HepG2 (cell line): ENCODE results near the gene RGSL1. TPM values are rescaled to one million over a fixed set of nuclear protein-coding genes. Genes with fewer than 3 reads are reported as not detected.

Source experiments
- FLYWCH1 ChIP-seq: sonication (generic); formaldehyde crosslinking; IDR thresholded peaks from 2 replicates; pipeline ENCODE4 v1.8.1; 2023; ENCODE audit warnings: mild to moderate bottlenecking, missing genetic modification reagents
- FOXP1 ChIP-seq, 2 experiments: fragments of 450-650 bp in 1 of 2; IDR thresholded peaks; 2 replicates each; pipeline ENCODE4 v1.6.1; 2017 to 2018; ENCODE audit warnings: antibody characterized with exemption in 1 of 2
- JARID2 ChIP-seq: sonication (generic); formaldehyde crosslinking; IDR thresholded peaks from 2 replicates; pipeline ENCODE4 v1.8.1; 2023; ENCODE audit warnings: missing genetic modification reagents, inconsistent platforms; ENCODE audit not compliant: insufficient replicate concordance
- MEIS1 ChIP-seq: sonication (generic); formaldehyde crosslinking; IDR thresholded peaks from 2 replicates; pipeline ENCODE4 v1.9.0; 2021; ENCODE audit warnings: mild to moderate bottlenecking, missing genetic modification reagents, moderate library complexity, borderline replicate concordance
- POGZ ChIP-seq: sonication (generic); formaldehyde crosslinking; IDR thresholded peaks from 2 replicates; pipeline ENCODE4 v1.4.0; 2020; ENCODE audit warnings: mild to moderate bottlenecking, missing genetic modification reagents
- SRSF1 ChIP-seq: fragments of 200-400 bp; formaldehyde crosslinking; optimal IDR thresholded peaks from 2 replicates; pipeline ENCODE3; 2017; ENCODE audit warnings: mild to moderate bottlenecking, low read depth, low read length, moderate library complexity
- ZNF10 ChIP-seq: sonication (generic); formaldehyde crosslinking; IDR thresholded peaks from 2 replicates; pipeline ENCODE4 v1.4.0; 2020; ENCODE audit warnings: mild to moderate bottlenecking, low read depth, missing genetic modification reagents, borderline replicate concordance
- polyA plus RNA-seq, 8 experiments: library from polyadenylated mRNA; depleted of rRNA in 3 of 8; stranded (reverse) in 7 of 8; unstranded in 1 of 8; fragments of >200 nt; fragmentation: Illumina TruSeq in 4 of 8; extraction: Trizol in 4 of 8; gene quantifications; 2 replicates each; pipeline versions ENCODE4 v1.2.1 to v1.2.3, GENCODE V29; 2011 to 2016; ENCODE audit warnings: low read depth in 4 of 8, missing spikeins in 1 of 8, mixed read lengths in 1 of 8; ENCODE audit not compliant: insufficient read depth in 1 of 8
- total RNA-seq, 5 experiments: library from RNA; depleted of rRNA; stranded (reverse); fragments of >200 nt; fragmentation: Illumina TruSeq; extraction: Trizol; gene quantifications; 2 replicates each; pipeline ENCODE4 v1.2.3, GENCODE V29; 2016; ENCODE audit warnings: low read depth in 1 of 5
- TF ChIP-seq, protein P1 (sequence below): sonication (generic); formaldehyde crosslinking; IDR thresholded peaks from 2 replicates; pipeline ENCODE4 v1.5.0; 2020; ENCODE audit warnings: mild to moderate bottlenecking, missing genetic modification reagents
- TF ChIP-seq, protein P2 (sequence below): sonication (generic); formaldehyde crosslinking; IDR thresholded peaks from 2 replicates; pipeline ENCODE4 v1.4.0; 2020; ENCODE audit warnings: mild to moderate bottlenecking, missing genetic modification reagents
- TF ChIP-seq, protein P3 (sequence below): sonication (generic); formaldehyde crosslinking; IDR thresholded peaks from 2 replicates; pipeline ENCODE4 v1.4.0; 2020; ENCODE audit warnings: low read depth, mild to moderate bottlenecking, missing genetic modification reagents
- TF ChIP-seq, protein P4 (sequence below): sonication (generic); formaldehyde crosslinking; IDR thresholded peaks from 2 replicates; pipeline ENCODE4 v1.5.1; 2020; ENCODE audit warnings: missing genetic modification reagents, mild to moderate bottlenecking, borderline replicate concordance
- TF ChIP-seq, protein P5 (sequence below): sonication (generic); formaldehyde crosslinking; conservative IDR thresholded peaks from 2 replicates; pipeline ENCODE4 v1.8.0; 2022; ENCODE audit warnings: low read depth, missing genetic modification reagents
- TF ChIP-seq, protein P6 (sequence below): sonication (generic); formaldehyde crosslinking; IDR thresholded peaks from 2 replicates; pipeline ENCODE4 v1.9.0; 2021; ENCODE audit warnings: missing genetic modification reagents, mild to moderate bottlenecking, borderline replicate concordance

The RGSL1 gene
- total and polyA plus RNA-seq, 2 of the 13 experiments (the other 11 are each of a cell fraction or from before 2014, with no cell fraction given) = not detected

DNA sequence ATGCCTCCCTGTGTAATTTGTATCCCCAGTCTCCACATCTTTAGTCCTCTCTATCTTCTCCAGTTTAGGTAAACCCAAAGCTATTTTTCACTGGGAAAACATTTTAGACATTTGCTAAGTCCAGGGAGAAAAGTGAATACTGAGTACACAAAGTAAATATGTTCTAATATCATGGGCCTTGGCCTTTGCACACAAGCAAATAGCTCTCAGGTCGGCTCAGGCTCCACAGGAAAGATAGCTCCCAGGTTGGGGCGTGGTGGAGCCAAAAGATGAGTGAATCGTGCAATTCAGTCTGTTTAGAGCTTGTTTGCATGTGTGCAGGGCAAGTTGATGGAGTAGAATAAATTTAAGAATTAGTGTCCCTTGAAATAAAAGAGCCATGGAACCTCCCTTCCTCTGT is 7.9 kb downstream of the RGSL1 start (continued):
- no peak for TF ChIP-seq JARID2
- TF ChIP-seq, protein P1, sequence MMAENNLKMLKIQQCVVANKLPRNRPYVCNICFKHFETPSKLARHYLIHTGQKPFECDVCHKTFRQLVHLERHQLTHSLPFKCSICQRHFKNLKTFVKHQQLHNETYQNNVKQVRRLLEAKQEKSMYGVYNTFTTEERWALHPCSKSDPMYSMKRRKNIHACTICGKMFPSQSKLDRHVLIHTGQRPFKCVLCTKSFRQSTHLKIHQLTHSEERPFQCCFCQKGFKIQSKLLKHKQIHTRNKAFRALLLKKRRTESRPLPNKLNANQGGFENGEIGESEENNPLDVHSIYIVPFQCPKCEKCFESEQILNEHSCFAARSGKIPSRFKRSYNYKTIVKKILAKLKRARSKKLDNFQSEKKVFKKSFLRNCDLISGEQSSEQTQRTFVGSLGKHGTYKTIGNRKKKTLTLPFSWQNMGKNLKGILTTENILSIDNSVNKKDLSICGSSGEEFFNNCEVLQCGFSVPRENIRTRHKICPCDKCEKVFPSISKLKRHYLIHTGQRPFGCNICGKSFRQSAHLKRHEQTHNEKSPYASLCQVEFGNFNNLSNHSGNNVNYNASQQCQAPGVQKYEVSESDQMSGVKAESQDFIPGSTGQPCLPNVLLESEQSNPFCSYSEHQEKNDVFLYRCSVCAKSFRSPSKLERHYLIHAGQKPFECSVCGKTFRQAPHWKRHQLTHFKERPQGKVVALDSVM = no peak
- no peak for TF ChIP-seq FOXP1 (IDR thresholded peaks at IDR 0.05)
- TF ChIP-seq FOXP1 (CRISPR knock-in tag; IDR thresholded peaks at IDR 0.05) = peak; percentile 77; the same call in 1 of the 2 replicates
- TF ChIP-seq, protein P2, sequence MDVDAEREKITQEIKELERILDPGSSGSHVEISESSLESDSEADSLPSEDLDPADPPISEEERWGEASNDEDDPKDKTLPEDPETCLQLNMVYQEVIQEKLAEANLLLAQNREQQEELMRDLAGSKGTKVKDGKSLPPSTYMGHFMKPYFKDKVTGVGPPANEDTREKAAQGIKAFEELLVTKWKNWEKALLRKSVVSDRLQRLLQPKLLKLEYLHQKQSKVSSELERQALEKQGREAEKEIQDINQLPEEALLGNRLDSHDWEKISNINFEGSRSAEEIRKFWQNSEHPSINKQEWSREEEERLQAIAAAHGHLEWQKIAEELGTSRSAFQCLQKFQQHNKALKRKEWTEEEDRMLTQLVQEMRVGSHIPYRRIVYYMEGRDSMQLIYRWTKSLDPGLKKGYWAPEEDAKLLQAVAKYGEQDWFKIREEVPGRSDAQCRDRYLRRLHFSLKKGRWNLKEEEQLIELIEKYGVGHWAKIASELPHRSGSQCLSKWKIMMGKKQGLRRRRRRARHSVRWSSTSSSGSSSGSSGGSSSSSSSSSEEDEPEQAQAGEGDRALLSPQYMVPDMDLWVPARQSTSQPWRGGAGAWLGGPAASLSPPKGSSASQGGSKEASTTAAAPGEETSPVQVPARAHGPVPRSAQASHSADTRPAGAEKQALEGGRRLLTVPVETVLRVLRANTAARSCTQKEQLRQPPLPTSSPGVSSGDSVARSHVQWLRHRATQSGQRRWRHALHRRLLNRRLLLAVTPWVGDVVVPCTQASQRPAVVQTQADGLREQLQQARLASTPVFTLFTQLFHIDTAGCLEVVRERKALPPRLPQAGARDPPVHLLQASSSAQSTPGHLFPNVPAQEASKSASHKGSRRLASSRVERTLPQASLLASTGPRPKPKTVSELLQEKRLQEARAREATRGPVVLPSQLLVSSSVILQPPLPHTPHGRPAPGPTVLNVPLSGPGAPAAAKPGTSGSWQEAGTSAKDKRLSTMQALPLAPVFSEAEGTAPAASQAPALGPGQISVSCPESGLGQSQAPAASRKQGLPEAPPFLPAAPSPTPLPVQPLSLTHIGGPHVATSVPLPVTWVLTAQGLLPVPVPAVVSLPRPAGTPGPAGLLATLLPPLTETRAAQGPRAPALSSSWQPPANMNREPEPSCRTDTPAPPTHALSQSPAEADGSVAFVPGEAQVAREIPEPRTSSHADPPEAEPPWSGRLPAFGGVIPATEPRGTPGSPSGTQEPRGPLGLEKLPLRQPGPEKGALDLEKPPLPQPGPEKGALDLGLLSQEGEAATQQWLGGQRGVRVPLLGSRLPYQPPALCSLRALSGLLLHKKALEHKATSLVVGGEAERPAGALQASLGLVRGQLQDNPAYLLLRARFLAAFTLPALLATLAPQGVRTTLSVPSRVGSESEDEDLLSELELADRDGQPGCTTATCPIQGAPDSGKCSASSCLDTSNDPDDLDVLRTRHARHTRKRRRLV (CRISPR knock-in tag) = no peak
- TF ChIP-seq MEIS1 (CRISPR knock-in tag) = no peak
- TF ChIP-seq ZNF10 (CRISPR knock-in tag) = no peak
- TF ChIP-seq, protein P3, sequence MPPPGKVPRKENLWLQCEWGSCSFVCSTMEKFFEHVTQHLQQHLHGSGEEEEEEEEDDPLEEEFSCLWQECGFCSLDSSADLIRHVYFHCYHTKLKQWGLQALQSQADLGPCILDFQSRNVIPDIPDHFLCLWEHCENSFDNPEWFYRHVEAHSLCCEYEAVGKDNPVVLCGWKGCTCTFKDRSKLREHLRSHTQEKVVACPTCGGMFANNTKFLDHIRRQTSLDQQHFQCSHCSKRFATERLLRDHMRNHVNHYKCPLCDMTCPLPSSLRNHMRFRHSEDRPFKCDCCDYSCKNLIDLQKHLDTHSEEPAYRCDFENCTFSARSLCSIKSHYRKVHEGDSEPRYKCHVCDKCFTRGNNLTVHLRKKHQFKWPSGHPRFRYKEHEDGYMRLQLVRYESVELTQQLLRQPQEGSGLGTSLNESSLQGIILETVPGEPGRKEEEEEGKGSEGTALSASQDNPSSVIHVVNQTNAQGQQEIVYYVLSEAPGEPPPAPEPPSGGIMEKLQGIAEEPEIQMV (CRISPR knock-in tag) = no peak
- no peak for TF ChIP-seq FLYWCH1 (CRISPR knock-in tag)
- TF ChIP-seq, protein P4, sequence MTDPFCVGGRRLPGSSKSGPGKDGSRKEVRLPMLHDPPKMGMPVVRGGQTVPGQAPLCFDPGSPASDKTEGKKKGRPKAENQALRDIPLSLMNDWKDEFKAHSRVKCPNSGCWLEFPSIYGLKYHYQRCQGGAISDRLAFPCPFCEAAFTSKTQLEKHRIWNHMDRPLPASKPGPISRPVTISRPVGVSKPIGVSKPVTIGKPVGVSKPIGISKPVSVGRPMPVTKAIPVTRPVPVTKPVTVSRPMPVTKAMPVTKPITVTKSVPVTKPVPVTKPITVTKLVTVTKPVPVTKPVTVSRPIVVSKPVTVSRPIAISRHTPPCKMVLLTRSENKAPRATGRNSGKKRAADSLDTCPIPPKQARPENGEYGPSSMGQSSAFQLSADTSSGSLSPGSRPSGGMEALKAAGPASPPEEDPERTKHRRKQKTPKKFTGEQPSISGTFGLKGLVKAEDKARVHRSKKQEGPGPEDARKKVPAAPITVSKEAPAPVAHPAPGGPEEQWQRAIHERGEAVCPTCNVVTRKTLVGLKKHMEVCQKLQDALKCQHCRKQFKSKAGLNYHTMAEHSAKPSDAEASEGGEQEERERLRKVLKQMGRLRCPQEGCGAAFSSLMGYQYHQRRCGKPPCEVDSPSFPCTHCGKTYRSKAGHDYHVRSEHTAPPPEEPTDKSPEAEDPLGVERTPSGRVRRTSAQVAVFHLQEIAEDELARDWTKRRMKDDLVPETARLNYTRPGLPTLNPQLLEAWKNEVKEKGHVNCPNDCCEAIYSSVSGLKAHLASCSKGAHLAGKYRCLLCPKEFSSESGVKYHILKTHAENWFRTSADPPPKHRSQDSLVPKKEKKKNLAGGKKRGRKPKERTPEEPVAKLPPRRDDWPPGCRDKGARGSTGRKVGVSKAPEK (CRISPR knock-in tag) = no peak; the same call in 1 of the 2 replicates
- TF ChIP-seq, protein P5, sequence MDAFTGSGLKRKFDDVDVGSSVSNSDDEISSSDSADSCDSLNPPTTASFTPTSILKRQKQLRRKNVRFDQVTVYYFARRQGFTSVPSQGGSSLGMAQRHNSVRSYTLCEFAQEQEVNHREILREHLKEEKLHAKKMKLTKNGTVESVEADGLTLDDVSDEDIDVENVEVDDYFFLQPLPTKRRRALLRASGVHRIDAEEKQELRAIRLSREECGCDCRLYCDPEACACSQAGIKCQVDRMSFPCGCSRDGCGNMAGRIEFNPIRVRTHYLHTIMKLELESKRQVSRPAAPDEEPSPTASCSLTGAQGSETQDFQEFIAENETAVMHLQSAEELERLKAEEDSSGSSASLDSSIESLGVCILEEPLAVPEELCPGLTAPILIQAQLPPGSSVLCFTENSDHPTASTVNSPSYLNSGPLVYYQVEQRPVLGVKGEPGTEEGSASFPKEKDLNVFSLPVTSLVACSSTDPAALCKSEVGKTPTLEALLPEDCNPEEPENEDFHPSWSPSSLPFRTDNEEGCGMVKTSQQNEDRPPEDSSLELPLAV = no peak
- TF ChIP-seq, protein P6, sequence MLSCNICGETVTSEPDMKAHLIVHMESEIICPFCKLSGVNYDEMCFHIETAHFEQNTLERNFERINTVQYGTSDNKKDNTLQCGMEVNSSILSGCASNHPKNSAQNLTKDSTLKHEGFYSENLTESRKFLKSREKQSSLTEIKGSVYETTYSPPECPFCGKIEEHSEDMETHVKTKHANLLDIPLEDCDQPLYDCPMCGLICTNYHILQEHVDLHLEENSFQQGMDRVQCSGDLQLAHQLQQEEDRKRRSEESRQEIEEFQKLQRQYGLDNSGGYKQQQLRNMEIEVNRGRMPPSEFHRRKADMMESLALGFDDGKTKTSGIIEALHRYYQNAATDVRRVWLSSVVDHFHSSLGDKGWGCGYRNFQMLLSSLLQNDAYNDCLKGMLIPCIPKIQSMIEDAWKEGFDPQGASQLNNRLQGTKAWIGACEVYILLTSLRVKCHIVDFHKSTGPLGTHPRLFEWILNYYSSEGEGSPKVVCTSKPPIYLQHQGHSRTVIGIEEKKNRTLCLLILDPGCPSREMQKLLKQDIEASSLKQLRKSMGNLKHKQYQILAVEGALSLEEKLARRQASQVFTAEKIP = no peak
- TF ChIP-seq SRSF1 = no peak
- TF ChIP-seq POGZ = peak; percentile 67
